CD4-positive, CD25-positive, alpha-beta regulatory T cell (primary cell): Measurements from ENCODE around the gene TFEB. TPM values are rescaled to one million over a fixed set of nuclear protein-coding genes. Genes with fewer than 3 reads are reported as not detected.

Source experiments
- ATAC-seq, 2 donors: fragments of 150-1000 bp; cut with Tn5 transposase; one replicate each; pipeline ENCODE4 v1.10.0; 2021; ENCODE audit warnings: low read depth in 2 of 2, moderate number of reproducible peaks in 2 of 2, moderate library complexity in 1 of 2
- DNase-seq, 3 donors: peaks; one replicate each; pipeline versions ENCODE4 v3.0.0 to v3.0.0-alpha.2; 2012 to 2022; ENCODE audit warnings: mixed read lengths in 1 of 3
- H3K27ac ChIP-seq: one replicate; pipeline ENCODE4 v1.7.0; 2013; ENCODE audit warnings: mild to moderate bottlenecking, low read length; ENCODE audit not compliant: insufficient read depth, poor library complexity, severe bottlenecking
- H3K27me3 ChIP-seq: one replicate; pipeline ENCODE4 v1.7.0; 2013; ENCODE audit warnings: low read length; ENCODE audit not compliant: control insufficient read depth, insufficient read depth
- H3K36me3 ChIP-seq: one replicate; pipeline ENCODE4 v1.7.0; 2013; ENCODE audit warnings: mild to moderate bottlenecking, low read length, moderate library complexity; ENCODE audit not compliant: control insufficient read depth, insufficient read depth
- H3K4me1 ChIP-seq: 2 replicates; pipeline ENCODE4 v1.7.0; 2013; ENCODE audit warnings: mild to moderate bottlenecking, low read length; ENCODE audit not compliant: insufficient read depth, control insufficient read depth, poor library complexity, severe bottlenecking
- H3K4me3 ChIP-seq: one replicate; pipeline ENCODE4 v1.7.0; 2013; ENCODE audit warnings: low read depth, mild to moderate bottlenecking, low read length, moderate library complexity
- H3K9me3 ChIP-seq, 2 experiments: 1 replicate in 1 of 2; 2 replicates in 1 of 2; pipeline ENCODE4 v1.7.0; 2013; ENCODE audit warnings: low read length in 2 of 2, mild to moderate bottlenecking in 1 of 2, moderate library complexity in 1 of 2; ENCODE audit not compliant: control insufficient read depth in 2 of 2
- H3K27ac Mint-ChIP-seq, 3 donors: one replicate each; pipeline ENCODE4 v1.8.0; 2020 to 2022; ENCODE audit warnings: mild to moderate bottlenecking in 3 of 3, mixed read lengths in 3 of 3, moderate library complexity in 2 of 3
- H3K27me3 Mint-ChIP-seq: one replicate; pipeline ENCODE4 v1.8.0; 2022; ENCODE audit warnings: mild to moderate bottlenecking, mixed read lengths
- H3K36me3 Mint-ChIP-seq: one replicate; pipeline ENCODE4 v1.8.0; 2020; ENCODE audit warnings: mixed read lengths
- H3K4me1 Mint-ChIP-seq, 4 donors: one replicate each; pipeline ENCODE4 v1.8.0; 2020 to 2022; ENCODE audit warnings: mixed read lengths in 4 of 4, mild to moderate bottlenecking in 1 of 4
- H3K4me3 Mint-ChIP-seq, 4 donors: one replicate each; pipeline ENCODE4 v1.8.0; 2020 to 2022; ENCODE audit warnings: mild to moderate bottlenecking in 4 of 4, mixed read lengths in 4 of 4, moderate library complexity in 3 of 4
- H3K9me3 Mint-ChIP-seq, 7 donors: one replicate each; pipeline ENCODE4 v1.8.0; 2020 to 2022; ENCODE audit warnings: mixed read lengths in 7 of 7, mild to moderate bottlenecking in 3 of 7, moderate library complexity in 2 of 7
- polyA plus RNA-seq, 4 donors: library from polyadenylated mRNA; unstranded; fragments of 300-500 nt; fragmentation: Illumina TruSeq; gene quantifications; one replicate each; pipeline ENCODE4 v1.2.3, GENCODE V29; 2021
- total RNA-seq: library from RNA; stranded (reverse); gene quantifications from one replicate; pipeline ENCODE4 v1.2.3, GENCODE V29; 2022

The TFEB gene
- total and polyA plus RNA-seq, 5 donors from 2014 or later, result 8.0 to 26.7 (median 9.4) TPM

DNA sequence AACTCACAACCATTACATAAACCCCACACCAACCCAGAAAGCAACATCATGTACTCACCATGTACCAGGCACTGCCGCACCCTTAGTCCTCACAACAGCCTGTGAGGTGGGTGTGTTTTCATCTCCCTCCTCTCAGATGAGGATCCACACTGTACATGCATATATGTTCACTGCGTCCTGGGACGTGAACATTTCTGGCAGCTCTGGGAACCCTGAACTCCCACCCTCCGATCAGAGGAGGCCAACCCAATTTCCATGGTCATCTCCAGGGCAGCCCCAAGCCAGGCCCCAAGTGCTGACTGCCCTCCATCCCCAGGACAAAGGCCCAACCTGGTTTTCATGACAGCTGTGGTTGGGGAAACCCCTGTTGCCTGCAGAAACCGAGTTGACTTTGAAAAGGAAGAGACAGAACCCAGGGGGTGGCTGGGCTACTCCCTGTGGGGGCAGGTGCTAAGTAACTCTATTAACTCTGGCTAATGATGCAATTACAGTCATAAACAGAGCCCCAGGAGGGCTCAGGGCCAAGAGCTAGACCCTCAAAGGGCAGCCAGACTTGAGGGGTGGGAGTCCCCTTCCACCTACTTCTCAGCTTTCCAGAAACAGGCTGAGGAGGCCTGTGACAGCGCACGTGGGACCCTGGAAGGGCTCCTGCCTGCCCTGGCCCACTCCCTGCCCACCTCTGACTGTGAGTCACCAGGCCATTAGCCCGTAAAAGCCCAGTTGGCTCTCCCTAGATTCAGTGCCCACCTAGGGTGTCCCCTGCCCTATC is 2.6 kb downstream of the TFEB start:
- Histone ChIP-seq H3K27me3 (no peaks in the 10 kb centered on the region), H3K27ac (peak overlapping the region; percentile 86), H3K4me1 (peaks cover 38% of the 10 kb centered on the region), H3K9me3 (no peaks in the 10 kb centered on the region), H3K36me3 (peaks cover 2% of the 10 kb centered on the region), H3K4me3 (peak overlapping the region; percentile 34)
- peak overlapping the region; percentile 68 to 91 (median 79) for H3K27ac Mint-ChIP-seq
- peak; percentile 22 to 35 for ATAC-seq
- H3K4me1 Mint-ChIP-seq, result peaks cover 0 to 60% (median 23%) of the 10 kb centered on the region in 4 donors
- DNase-seq, result peak; percentile 59 to 79 (median 73)
- no peaks in the 10 kb centered on the region for H3K27me3 Mint-ChIP-seq
- H3K36me3 Mint-ChIP-seq, result no peaks in the 10 kb centered on the region
- H3K9me3 Mint-ChIP-seq, result no peaks in the 10 kb centered on the region
- peak overlapping the region; percentile 78 to 87 (median 84) for H3K4me3 Mint-ChIP-seq

DNA sequence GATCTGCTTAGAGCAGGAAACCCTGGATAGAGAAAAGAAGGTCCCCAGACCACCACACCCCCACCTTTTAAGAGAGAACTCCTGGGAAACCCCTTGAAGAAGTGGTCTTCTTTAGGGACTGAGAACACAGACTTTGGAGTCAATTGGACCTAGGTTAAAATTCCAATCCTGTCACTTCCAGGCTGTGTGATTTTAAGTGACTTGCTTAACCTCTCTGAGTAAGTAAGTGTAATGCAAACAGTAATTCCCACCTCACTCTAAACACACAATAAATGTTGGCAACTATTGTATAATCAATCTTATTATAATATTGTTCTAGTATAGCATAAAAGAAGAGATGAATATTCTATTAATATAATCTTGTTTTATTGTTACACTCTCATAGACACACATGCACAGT is 3.3 kb downstream of the TFEB start:
- Mint-ChIP-seq H3K27me3 (no peaks in the 10 kb centered on the region), H3K27ac (peak overlapping the region; percentile 68 to 91 (median 79)), H3K36me3 (no peaks in the 10 kb centered on the region), H3K9me3 (no peaks in the 10 kb centered on the region), H3K4me1 (peaks cover 0 to 65% (median 23%) of the 10 kb centered on the region in 4 donors), H3K4me3 (peak overlapping the region in 3 of 4 donors; percentile 78 to 87 (median 84))
- Histone ChIP-seq H3K36me3 (peaks cover 2% of the 10 kb centered on the region), H3K9me3 (no peaks in the 10 kb centered on the region), H3K27me3 (no peaks in the 10 kb centered on the region), H3K4me1 (peaks cover 42% of the 10 kb centered on the region), H3K27ac (peak overlapping the region; percentile 86), H3K4me3 (peak overlapping the region; percentile 34)
- ATAC-seq, result no peak
- no peak for DNase-seq

DNA sequence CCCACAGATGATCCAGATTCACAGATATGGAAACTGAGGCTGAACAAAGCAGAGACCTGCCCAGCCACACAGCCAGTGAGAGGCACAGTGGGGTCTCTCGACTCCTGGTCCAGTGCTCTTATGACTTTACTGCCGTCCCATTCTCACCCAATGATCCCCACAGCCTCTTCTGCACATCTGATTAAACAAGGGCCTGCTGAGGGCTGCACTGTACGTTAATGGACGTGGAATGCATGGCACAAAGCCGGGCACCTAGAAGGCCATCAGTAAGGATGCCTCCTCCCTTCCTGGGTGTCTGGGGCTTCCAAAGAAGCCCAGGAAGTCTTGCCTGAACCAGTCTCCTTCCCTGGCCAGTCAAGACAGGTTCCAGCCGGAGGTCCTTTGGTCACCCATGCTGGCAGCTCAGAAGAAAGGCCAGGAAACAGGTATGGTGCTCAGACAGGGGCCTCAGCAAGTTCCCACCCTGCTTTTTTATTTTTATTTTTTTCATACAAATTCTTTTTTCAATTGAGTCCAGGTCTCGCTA is 3.8 kb downstream of the TFEB start:
- no peaks in the 10 kb centered on the region for H3K27me3 ChIP-seq
- no peak for ATAC-seq
- no peak for DNase-seq
- peak overlapping the region in 1 of 3 donors; percentile 42 for H3K27ac Mint-ChIP-seq
- H3K36me3 ChIP-seq, result peaks cover 2% of the 10 kb centered on the region
- H3K4me3 Mint-ChIP-seq, result peak overlapping the region in 1 of 4 donors; percentile 52
- no peaks in the 10 kb centered on the region for H3K27me3 Mint-ChIP-seq
- H3K9me3 Mint-ChIP-seq, result no peaks in the 10 kb centered on the region
- H3K27ac ChIP-seq, result peak overlapping the region; percentile 19
- H3K9me3 ChIP-seq, result no peaks in the 10 kb centered on the region
- H3K4me1 ChIP-seq, result peaks cover 47% of the 10 kb centered on the region
- H3K4me3 ChIP-seq, result no peak overlapping the region
- H3K36me3 Mint-ChIP-seq, result no peaks in the 10 kb centered on the region
- peaks cover 0 to 70% (median 23%) of the 10 kb centered on the region in 4 donors for H3K4me1 Mint-ChIP-seq

DNA sequence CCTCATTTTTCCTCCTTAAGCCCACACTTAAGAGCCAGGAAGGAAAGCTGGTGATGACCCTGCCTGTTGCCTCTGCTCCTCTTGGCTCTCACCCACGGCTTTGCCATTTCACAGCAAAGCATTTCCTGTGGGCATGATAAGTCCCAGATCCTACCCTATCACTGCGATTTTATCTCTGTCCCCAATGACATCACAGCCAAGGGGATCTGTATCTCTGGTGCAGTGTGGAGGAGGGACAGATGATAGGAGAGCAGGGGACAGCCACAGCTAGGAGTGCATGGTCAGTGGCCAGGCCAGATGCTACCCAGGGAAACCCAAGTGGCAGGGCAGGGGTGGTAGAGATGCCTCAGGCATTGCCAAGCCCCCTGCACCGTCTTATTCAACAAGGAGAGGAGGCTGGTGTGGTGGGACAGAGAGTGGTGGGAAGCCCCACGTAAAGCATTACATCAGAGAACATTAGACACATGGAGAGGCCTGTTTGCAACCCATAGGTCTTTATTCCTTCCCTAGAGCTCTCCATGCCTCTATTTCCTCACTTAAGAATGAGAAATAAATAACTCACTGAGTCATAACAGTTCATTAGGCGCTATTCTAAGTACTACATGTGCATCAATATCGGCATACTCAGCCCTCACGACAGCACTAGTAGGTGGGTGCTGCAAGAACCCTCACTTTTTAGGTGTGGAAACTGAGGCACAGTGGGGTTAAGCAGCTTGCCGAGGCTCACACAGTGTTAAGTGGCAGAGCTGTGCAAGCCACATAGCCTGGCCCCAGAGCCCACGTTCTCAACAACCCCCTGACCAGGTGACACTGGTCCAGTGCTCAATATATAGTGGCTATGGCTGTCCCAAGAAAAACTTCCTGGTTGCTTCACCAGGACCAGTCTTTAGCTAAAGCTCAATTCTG is 4.6 kb downstream of the TFEB start:
- peaks cover under 1 to 68% (median 23%) of the 10 kb centered on the region in 4 donors for H3K4me1 Mint-ChIP-seq
- Histone ChIP-seq H3K9me3 (no peaks in the 10 kb centered on the region), H3K4me1 (peaks cover 48% of the 10 kb centered on the region), H3K27ac (no peak overlapping the region), H3K27me3 (no peaks in the 10 kb centered on the region), H3K36me3 (peaks cover 2% of the 10 kb centered on the region), H3K4me3 (no peak overlapping the region)
- DNase-seq (peak in 1 of 3 donors; percentile 7), ATAC-seq (no peak)
- no peaks in the 10 kb centered on the region for H3K27me3 Mint-ChIP-seq
- H3K27ac Mint-ChIP-seq, result peak overlapping the region in 1 of 3 donors; percentile 42
- peak overlapping the region in 2 of 4 donors; percentile 18 to 52 for H3K4me3 Mint-ChIP-seq
- no peaks in the 10 kb centered on the region for H3K9me3 Mint-ChIP-seq
- no peaks in the 10 kb centered on the region for H3K36me3 Mint-ChIP-seq

DNA sequence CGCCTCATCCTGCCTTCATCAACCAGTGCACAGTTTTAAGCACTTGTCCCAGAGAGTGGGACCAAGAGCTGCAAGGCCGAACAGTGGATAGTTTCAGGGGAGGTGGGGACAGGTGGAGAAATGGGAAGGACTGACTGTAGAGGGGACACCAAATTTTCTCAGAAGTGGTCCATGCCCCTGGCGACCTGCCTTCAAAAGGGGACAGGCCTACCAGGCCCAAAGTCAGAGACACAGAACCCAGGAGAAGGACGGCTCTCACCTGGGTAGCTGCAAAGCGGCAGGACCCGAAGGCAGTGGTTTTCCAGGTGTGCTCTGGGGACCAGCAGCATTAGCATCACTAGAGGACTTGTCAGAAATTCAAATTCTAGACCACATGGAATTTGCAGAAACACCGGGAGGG is 5.8 kb downstream of the TFEB start:
- Mint-ChIP-seq H3K4me3 (no peak overlapping the region), H3K9me3 (no peaks in the 10 kb centered on the region), H3K27ac (no peak overlapping the region), H3K36me3 (no peaks in the 10 kb centered on the region), H3K27me3 (no peaks in the 10 kb centered on the region), H3K4me1 (peaks cover 6 to 64% (median 23%) of the 10 kb centered on the region in 4 donors)
- H3K9me3 ChIP-seq, result no peaks in the 10 kb centered on the region
- DNase-seq (no peak), ATAC-seq (no peak)
- H3K27ac ChIP-seq, result no peak overlapping the region
- H3K27me3 ChIP-seq, result no peaks in the 10 kb centered on the region
- peaks cover 2% of the 10 kb centered on the region for H3K36me3 ChIP-seq
- peaks cover 45% of the 10 kb centered on the region for H3K4me1 ChIP-seq
- H3K4me3 ChIP-seq, result no peak overlapping the region

DNA sequence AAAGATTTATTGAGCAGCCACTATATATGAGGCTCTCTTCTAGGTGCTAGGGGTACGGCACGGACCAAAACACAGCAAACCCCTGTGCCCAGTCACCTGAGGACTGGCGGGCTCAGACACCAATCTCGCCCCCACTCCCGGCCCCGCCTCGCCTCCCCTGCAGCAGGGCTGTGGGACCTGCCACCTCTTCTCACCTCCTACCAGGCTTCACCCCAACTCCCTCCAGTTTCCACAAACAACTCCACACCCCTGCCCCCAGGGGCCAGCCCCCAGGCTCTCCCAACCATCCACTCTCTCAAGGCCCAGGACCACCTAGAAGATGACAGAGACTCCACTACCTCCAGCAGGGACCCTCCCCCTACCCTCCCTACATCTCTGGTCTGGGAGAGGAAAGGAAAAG is 6.5 kb downstream of the TFEB start:
- H3K27ac Mint-ChIP-seq, result peak overlapping the region in 2 of 3 donors; percentile 52 to 73
- no peak for ATAC-seq
- H3K27ac ChIP-seq, result no peak overlapping the region

DNA sequence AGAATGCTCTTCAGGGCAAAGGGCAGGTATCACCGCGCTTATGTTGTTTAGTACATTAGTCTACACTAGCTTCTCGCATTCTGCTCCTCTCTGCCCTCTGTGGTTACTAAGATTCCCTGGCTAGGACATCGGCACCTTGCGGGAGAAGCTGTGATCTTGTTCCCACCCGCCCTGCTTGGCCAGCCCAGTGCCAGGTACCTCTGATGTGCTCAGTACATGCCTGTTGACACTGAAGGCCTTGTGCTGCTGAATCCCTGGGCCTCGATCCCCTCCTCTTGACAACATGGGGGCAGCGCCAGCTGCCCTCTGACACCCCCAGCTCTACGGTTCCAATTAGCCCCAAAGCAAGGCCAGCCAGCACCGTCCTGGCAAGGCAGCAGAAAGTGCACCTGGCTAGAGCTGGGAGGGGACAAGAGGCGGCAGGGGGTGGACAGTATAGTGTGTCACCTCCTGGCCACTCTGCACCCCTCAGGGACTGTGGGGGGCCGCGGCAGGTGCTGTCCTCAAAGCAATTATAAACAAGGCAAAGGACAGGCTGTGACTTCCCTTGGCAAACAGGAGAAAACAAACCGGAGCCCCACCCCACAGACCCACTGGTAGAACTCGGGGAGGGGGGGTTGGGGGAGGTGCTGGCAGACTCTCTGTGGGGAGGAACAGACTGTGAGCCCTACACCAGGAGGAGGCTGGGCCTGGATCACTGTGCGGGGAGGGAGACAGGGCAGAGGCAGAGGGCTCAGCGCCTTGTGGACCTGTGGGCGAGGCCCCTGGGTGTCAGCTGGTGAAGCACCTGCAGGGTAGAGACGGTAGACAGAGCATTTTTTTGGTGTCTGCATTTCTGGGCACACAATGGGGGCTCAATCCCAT is 7.1 kb downstream of the TFEB start:
- Histone ChIP-seq H3K4me1 (peaks cover 36% of the 10 kb centered on the region), H3K27me3 (no peaks in the 10 kb centered on the region), H3K36me3 (peaks cover 2% of the 10 kb centered on the region), H3K9me3 (no peaks in the 10 kb centered on the region), H3K4me3 (no peak overlapping the region), H3K27ac (no peak overlapping the region)
- Mint-ChIP-seq H3K27ac (no peak overlapping the region), H3K27me3 (no peaks in the 10 kb centered on the region), H3K9me3 (no peaks in the 10 kb centered on the region), H3K36me3 (no peaks in the 10 kb centered on the region), H3K4me1 (peaks cover 6 to 57% (median 23%) of the 10 kb centered on the region in 4 donors), H3K4me3 (no peak overlapping the region)
- DNase-seq (peak in 1 of 3 donors; percentile 11), ATAC-seq (no peak)

More for the DNA sequence above, 6.5 kb downstream of the TFEB start:
- Histone ChIP-seq H3K4me3 (no peak overlapping the region), H3K36me3 (peaks cover 2% of the 10 kb centered on the region), H3K4me1 (peaks cover 42% of the 10 kb centered on the region), H3K27me3 (no peaks in the 10 kb centered on the region), H3K9me3 (no peaks in the 10 kb centered on the region)
- Mint-ChIP-seq H3K4me3 (no peak overlapping the region), H3K36me3 (no peaks in the 10 kb centered on the region), H3K4me1 (peaks cover 6 to 64% (median 24%) of the 10 kb centered on the region in 4 donors), H3K27me3 (no peaks in the 10 kb centered on the region), H3K9me3 (no peaks in the 10 kb centered on the region)
- no peak for DNase-seq
